GM12864 (cell line): ENCODE results near the gene ADH6.

ENCODE experiments used
- DNase-seq: peaks from one replicate; pipeline ENCODE4 v3.0.0-alpha.2; 2011; ENCODE audit warnings: low read depth
- H3K4me3 ChIP-seq: 2 replicates; pipeline ENCODE4 v1.5.1; 2011; ENCODE audit warnings: mild to moderate bottlenecking, low read depth, low read length, control low read depth
- CTCF ChIP-seq: IDR thresholded peaks from 2 replicates; pipeline ENCODE4 v1.5.1; 2011; ENCODE audit warnings: low read depth, mild to moderate bottlenecking, moderate library complexity, low read length, control low read depth, inconsistent platforms; ENCODE audit errors: missing control alignments

The ADH6 gene

GRCh38 chr4:99161373-99162099 is 57.5 kb downstream of the ADH6 start:
- H3K4me3 ChIP-seq = no peak overlapping the region
- TF ChIP-seq CTCF = no peak
- DNase-seq = no peak

GRCh38 chr4:99159699-99160098 is 59.3 kb downstream of the ADH6 start:
- no peak overlapping the region for H3K4me3 ChIP-seq
- TF ChIP-seq CTCF = no peak
- DNase-seq = no peak

- no peak for TF ChIP-seq CTCF
- DNase-seq = no peak
- no peak overlapping the region for H3K4me3 ChIP-seq
These were observed 61.5 kb downstream of the ADH6 start for GRCh38 chr4:99157478-99157935.

GRCh38 chr4:99156992-99157391 is 62.1 kb downstream of the ADH6 start:
- TF ChIP-seq CTCF = no peak
- no peak for DNase-seq
- H3K4me3 ChIP-seq = no peak overlapping the region

GRCh38 chr4:99154658-99155342 is 64.2 kb downstream of the ADH6 start:
- TF ChIP-seq CTCF = no peak
- DNase-seq = no peak
- H3K4me3 ChIP-seq = no peak overlapping the region
